ENCODE measurements around the gene CACHD1.

Gene CACHD1

GRCh38 chr1:64519901-64520300 lies 50.0 kb downstream of the CACHD1 start:
- in situ Hi-C loops (cut with MboI; ENCODE audit: low sequenced_read_pairs) = no loop called here

- in situ Hi-C loops (cut with MboI; ENCODE audit: low sequenced_read_pairs) = no loop called here
These were observed 52.8 kb downstream of the CACHD1 start for GRCh38 chr1:64522740-64523139.

- in situ Hi-C loops (cut with MboI; ENCODE audit: low sequenced_read_pairs) = no loop called here
These were observed 53.7 kb downstream of the CACHD1 start for GRCh38 chr1:64523413-64524337.

- in situ Hi-C loops (cut with MboI; ENCODE audit: low sequenced_read_pairs) = no loop called here
These were observed 54.7 kb downstream of the CACHD1 start for GRCh38 chr1:64524614-64525013.

GRCh38 chr1:64525116-64525686 lies 55.3 kb downstream of the CACHD1 start:
- in situ Hi-C loops (cut with MboI; ENCODE audit: low sequenced_read_pairs) = no loop called here

- in situ Hi-C loops (cut with MboI; ENCODE audit: low sequenced_read_pairs) = no loop called here
These were observed 56.4 kb downstream of the CACHD1 start for GRCh38 chr1:64526312-64526711.

- in situ Hi-C loops (cut with MboI; ENCODE audit: low sequenced_read_pairs) = no loop called here
These were observed 57.2 kb downstream of the CACHD1 start for GRCh38 chr1:64527165-64527564.

- in situ Hi-C loops (cut with MboI; ENCODE audit: low sequenced_read_pairs) = no loop called here
These were observed 57.9 kb downstream of the CACHD1 start for GRCh38 chr1:64527786-64528185.

GRCh38 chr1:64530969-64531692 lies 61.2 kb downstream of the CACHD1 start:
- in situ Hi-C loops (cut with MboI; ENCODE audit: low sequenced_read_pairs) = no loop called here

- in situ Hi-C loops (cut with MboI; ENCODE audit: low sequenced_read_pairs) = no loop called here
These were observed 62.7 kb downstream of the CACHD1 start for GRCh38 chr1:64532646-64533045.

GRCh38 chr1:64535938-64536835 lies 66.3 kb downstream of the CACHD1 start:
- in situ Hi-C loops (cut with MboI; ENCODE audit: low sequenced_read_pairs) = no loop called here

GRCh38 chr1:64536836-64537490 lies 67.0 kb downstream of the CACHD1 start:
- in situ Hi-C loops (cut with MboI; ENCODE audit: low sequenced_read_pairs) = no loop called here

GRCh38 chr1:64537942-64538341 lies 68.0 kb downstream of the CACHD1 start:
- in situ Hi-C loops (cut with MboI; ENCODE audit: low sequenced_read_pairs) = no loop called here

GRCh38 chr1:64538389-64538788 lies 68.5 kb downstream of the CACHD1 start:
- in situ Hi-C loops (cut with MboI; ENCODE audit: low sequenced_read_pairs) = no loop called here

- in situ Hi-C loops (cut with MboI; ENCODE audit: low sequenced_read_pairs) = no loop called here
These were observed 69.4 kb downstream of the CACHD1 start for GRCh38 chr1:64539289-64539688.

GRCh38 chr1:64539781-64540218 lies 69.9 kb downstream of the CACHD1 start:
- in situ Hi-C loops (cut with MboI; ENCODE audit: low sequenced_read_pairs) = no loop called here

- in situ Hi-C loops (cut with MboI; ENCODE audit: low sequenced_read_pairs) = no loop called here
These were observed 70.4 kb downstream of the CACHD1 start for GRCh38 chr1:64540265-64540791.

GRCh38 chr1:64542118-64542517 lies 72.2 kb downstream of the CACHD1 start:
- in situ Hi-C loops (cut with MboI; ENCODE audit: low sequenced_read_pairs) = no loop called here

GRCh38 chr1:64543831-64544230 lies 73.9 kb downstream of the CACHD1 start:
- in situ Hi-C loops (cut with MboI; ENCODE audit: low sequenced_read_pairs) = no loop called here

Measured in HL-60/S4 treated with phorbol 12-myristate 13-acetate at 8.2 ng/mL for 4 days and 3 days (cell line).